HG03442 (cell line): ENCODE data around the gene DPEP3.
"Not testable (repeated sequence)": the region's sequence is repeated elsewhere in the genome, so short reads cannot be mapped to it uniquely, and the experiment has no call there.

Source experiments
- ATAC-seq: cut with Tn5 transposase; IDR thresholded peaks from one replicate; pipeline ENCODE4 v1.9.1; 2021; ENCODE audit warnings: mild to moderate bottlenecking, moderate library complexity; ENCODE audit not compliant: unreplicated experiment

DPEP3 gene

DNA sequence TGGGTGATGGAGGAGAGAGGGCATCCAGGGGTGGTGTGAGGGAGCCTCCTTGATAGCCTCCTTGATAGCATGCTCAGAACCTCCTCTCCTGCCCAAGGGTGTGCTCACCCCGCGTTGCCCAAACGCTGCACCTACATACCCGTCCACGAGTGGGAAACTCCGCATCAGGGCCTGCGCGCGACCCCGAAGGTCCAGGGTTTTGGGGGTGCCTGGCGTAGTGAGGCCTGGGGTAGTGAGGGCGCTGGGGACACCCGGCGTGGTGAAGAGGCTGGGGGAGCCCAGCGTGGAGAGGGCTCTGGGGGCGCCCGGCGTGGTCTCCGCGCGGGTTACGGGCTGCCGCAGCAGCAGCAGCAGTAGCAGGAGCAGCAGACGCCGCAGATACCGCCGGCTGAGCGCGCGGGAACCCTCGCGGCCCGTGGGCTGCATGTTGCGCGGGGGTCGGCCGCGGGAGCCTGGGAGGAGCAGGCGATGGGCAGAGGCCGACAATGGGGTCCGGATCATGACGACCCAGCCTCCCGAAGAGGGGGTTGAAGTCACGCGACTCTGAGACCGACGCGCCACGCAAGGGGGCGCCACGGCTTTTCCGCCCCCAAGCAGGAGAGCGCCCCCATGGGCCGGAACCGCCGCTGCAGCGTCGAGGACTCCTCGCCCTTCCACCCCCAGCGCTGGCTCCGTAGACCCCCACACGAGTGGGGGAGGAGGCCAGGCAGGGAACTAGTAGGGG, at the start of gene DPEP3:
Gene DPEP3, minus strand, starts transcription at position 545 of the 724 bp plus-strand sequence. Its CDS starts 119 bp downstream, at position 426.
- no peak for ATAC-seq

DNA sequence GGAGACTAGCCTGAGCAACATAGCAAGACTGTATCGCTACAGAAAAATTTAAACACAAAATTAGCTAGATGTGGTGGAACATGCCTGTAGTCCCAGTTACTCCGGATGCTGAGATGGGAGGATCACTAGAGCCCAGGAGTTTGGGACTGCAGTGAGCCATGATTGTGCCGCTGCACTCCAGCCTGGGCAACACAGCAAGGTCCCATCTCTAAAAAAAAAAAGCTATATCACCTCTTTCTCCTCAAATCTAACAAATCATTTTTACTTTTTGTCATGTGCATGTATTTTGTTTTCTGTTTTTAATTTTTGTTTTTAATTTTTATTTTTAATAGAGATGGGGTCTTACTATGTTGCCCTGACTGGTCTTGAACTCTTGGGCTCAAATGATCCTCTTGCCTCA, 48.7 kb upstream of the DPEP3 start:
- no peak for ATAC-seq

DNA sequence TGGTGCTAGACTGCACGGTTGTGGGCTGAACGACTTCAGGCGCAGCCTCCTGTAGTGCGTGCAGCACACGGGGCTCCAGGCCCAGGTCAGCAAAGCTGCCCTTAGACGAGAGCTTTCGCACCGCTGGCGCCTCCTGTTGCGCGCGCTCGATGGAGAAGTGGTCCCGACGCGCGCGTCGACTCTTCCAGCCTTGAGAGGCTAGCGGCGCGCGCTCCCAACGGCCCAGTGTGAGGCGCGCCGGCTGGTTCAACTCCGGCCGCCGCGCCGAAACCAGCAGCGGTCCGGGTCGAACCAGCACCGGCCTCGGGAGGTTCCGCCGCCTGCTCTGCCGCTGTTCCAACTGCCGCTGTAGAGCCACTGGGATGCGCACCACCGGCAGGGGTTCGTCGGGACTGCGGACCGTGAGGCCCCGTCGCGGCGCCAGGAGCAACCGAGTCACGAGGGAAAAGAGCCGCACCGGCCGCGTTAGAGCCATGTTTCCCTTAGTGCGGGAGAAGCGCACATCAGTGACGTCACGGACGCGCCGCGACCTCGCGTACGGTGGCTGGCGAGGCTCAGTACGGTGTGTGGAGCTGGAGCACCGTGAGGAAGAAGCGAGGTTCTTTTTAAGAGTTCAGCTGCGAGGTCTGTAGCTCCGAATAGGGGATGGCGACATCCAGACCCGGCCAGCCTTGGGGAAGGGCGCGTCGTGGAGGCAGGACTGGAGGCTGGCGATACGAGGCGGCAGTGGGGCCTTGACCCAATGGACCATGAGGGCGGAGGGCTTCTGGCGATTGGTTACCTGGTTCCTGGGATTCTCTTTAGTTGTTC, 42.6 kb upstream of the DPEP3 start, which contains the start of the genes DDX28 and DUS2:
Gene DDX28, minus strand, starts transcription at position 505 of the 810 bp plus-strand sequence. Its CDS starts 30 bp downstream, at position 475.
Gene DUS2, plus strand, starts transcription at position 557 of the 810 bp plus-strand sequence. CDS start 14,740 bp downstream, outside the sequence.
- peak; percentile 78 for ATAC-seq

DNA sequence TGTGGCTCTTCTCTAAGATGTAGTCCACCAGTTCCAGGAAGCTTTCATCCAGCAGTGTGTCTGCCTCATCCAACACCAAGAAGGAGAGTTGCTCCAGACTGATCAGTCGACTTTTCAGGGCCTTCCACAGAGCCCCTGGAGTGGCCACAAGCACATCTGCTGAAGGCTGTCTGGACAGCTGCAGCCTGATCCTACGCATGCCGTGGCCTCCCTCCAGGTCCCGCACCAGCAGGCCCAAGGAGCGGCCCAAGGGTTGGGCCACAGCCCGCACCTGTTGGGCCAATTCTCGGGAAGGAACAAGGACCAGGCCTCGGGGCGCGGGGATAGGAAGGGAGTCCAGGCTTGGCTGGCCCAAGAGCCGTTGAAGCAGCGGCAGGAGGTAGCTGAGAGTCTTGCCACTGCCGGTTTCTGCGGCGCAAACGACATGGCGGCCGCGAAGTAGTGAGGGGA, 42.0 kb upstream of the DPEP3 start:
- peak; percentile 2 for ATAC-seq

DNA sequence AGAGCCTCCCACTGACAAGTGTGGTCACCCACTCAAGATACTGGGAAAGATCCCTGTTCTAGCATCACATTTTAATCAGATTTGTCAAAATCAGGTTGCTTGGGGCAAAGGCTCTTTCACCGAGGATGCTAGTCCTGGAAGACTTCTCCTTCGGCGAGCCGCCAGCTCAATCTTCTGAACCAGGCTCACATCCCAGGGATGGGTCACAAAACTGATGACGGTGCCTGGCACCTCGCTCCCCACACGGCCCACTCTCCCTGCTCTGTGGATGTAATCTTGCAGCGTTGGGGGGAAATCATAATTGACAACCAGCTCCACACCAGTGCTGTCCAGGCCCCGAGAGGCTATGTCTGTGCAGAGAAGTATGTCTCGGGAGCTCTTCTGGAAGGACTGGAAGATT, 41.2 kb upstream of the DPEP3 start:
- no peak for ATAC-seq

DNA sequence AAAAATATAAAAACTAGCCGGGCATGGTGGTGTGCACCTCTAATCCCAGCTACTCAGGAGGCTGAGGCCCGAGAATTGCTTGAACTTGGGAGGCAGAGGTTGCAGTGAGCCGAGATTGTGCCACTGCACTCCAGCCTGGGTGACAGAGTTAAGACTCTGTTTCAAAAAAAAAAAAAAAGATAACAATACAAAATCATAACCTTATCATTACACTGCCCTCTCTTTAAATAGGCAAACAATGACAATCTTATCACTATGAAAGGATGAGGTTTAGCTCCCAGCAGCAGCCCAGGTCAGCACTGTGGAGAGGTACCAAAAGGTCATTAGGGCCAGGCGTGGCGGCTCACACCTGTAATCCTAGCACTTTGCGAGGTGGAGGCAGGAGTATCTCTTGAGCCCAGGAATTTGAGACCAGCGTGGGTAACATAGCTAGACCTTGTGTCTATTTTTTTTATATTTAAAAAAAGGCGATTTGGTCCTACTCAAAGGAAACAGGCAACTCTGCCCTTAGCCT, 38.9 kb upstream of the DPEP3 start:
- no peak for ATAC-seq

GRCh38 chr16:68015681-68016080, 35.4 kb upstream of the DPEP3 start, which contains the start of gene DPEP2NB:
TSS of gene DPEP2NB (minus strand) at chr16:68015911. CDS start at chr16:68015770, 141 bp downstream.
- no peak for ATAC-seq

DNA sequence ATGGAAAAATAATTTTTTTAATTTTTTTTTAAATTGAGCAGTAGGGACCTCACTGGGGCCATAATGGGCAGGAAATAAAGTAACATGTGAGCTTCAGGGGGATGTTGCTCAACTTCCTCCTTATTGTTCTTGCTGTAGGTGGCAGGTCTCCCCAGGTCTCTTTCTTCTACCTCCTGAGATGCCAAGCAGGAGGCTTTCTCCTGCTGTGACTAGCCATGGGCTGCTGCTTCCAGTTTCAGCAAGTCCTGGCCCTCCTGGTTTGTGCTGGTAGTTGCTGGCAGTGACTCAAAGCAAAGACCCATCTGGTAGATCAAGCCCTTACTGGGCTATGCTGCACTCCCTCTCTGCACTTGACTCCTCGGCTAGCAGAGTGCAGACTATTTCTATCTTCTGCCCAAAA, 33.1 kb upstream of the DPEP3 start:
- no peak for ATAC-seq

DNA sequence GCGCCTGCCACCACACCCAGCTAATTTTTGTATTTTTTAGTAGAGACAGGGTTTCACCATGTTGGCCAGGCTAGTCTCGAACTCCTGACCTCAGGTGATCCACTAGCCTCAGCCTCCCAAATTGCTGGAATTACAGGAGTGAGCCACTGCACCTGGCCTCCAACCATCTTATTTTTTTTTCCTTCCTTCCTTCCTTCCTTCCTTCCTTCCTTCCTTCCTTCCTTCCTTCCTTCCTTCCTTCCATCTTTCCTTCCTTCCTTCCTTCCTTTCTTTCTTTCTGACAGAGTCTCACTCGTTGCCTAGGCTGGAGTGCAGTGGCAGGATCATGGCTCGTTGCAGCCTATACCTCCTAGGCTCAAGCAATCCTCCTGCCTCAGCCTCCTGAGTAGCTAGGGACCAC, 29.6 kb upstream of the DPEP3 start:
- not testable (repeated sequence) for ATAC-seq

DNA sequence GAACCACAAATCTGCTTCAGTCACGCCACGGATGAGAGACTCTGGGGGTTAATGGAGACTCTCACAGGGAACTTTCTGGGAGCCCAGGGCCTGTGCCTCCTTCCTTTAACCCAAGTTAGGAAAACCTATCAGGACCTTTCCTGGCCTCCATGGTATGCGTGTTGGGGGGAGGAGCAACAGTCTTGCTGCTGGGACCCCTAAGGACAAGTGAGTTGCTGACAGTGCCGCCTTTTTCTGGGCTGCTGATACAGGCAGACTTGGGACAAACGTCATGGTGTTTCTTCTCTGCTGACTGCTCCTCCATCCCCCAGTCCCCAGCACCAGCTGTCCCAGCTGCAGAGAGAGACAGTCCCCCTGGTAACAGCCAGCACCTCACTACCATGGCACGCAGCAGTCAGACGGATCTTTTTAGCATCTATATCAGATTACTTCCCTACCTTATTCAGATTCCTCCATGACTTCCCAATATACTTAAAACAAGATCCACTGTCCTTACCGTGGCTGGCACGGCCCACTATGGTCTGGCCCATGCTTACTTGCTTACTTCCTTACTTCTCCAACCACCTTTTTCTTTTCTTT, 28.9 kb upstream of the DPEP3 start:
- no peak for ATAC-seq

- no peak for ATAC-seq
These were observed 25.5 kb upstream of the DPEP3 start for GRCh38 chr16:68005786-68006286.

- ATAC-seq, result no peak
These were observed 24.9 kb upstream of the DPEP3 start for GRCh38 chr16:68005211-68005610.

DNA sequence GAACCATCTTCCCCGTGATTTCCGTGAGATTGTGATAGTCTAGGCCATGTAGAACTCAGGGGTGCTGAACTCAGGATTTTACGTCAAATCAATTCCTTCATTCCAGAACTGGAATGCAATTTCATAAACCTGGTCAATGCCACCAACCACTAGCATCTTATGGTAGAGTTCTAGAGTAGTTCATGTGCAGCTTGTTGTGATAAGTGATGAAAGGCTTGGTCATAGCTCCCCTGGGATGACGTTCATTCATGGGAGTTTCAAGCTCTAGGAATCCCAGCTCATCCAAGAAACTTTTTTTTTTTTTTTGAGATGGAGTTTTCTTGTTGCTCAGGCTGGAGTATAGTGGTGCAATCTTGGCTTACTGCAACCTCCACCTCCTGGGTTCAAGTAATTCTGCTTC, 22.7 kb upstream of the DPEP3 start:
- no peak for ATAC-seq

DNA sequence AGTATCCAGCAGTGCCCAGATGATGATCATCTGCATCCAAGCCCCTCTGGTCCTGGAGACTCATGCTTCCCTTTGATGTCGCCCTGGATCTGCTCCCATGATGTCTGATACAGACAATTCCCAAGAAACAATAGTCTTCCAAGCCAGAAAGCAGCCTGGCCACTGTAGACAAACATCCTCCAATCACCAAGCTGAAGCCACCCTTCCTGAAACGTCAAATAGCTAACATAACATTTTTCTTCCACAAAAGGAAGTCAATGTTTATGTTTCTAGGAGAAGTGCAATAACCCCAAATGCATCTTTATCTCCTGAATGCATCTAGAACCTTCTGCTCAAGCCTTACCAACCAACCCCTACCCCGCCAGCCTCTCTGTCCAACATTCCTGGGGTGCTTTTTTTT, 20.2 kb upstream of the DPEP3 start:
- ATAC-seq, result no peak

GRCh38 chr16:67999985-68000384, 19.7 kb upstream of the DPEP3 start:
- no peak for ATAC-seq

DNA sequence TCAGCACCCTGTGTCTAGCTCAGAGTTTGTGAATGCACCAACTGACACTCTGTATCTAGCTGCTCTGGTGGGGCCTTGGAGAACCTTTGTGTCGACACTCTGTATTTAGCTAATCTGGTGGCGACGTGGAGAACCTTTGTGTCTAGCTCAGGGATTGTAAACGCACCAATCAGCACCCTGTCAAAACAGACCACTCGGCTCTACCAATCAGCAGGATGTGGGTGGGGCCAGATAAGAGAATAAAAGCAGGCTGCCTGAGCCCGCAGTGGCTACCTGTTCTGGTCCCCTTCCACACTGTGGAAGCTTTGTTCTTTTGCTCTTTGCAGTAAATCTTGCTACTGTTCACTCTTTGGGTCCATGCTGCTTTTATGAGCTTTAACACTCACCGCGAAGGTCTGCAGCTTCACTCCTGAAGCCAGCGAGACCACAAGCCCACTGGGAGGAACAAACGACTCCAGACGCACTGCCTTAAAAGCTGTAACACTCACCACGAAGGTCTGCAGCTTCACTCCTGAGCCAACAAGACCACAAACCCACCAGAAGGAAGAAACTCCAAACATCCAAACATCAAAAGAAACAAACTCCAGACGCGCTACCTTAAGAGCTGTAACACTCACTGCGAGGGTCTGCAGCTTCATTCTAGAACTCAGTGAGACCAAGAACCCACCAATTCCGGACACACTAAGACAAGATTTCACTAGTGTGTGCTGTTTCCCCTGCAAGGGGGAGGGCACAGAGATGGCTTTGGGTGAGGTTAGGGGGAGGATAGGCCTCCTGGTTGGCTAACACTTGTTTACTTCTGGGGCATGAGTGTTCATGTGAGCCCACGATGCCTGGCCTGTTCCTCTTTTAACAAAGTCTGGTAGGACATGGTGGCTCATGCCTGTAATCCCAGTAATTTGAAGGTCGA, 18.7 kb upstream of the DPEP3 start, which contains the start of gene DPEP2:
Gene DPEP2, minus strand, starts transcription at position 706 of the 910 bp plus-strand sequence. CDS start 6,272 bp downstream, outside the sequence.
- not testable (repeated sequence) for ATAC-seq

DNA sequence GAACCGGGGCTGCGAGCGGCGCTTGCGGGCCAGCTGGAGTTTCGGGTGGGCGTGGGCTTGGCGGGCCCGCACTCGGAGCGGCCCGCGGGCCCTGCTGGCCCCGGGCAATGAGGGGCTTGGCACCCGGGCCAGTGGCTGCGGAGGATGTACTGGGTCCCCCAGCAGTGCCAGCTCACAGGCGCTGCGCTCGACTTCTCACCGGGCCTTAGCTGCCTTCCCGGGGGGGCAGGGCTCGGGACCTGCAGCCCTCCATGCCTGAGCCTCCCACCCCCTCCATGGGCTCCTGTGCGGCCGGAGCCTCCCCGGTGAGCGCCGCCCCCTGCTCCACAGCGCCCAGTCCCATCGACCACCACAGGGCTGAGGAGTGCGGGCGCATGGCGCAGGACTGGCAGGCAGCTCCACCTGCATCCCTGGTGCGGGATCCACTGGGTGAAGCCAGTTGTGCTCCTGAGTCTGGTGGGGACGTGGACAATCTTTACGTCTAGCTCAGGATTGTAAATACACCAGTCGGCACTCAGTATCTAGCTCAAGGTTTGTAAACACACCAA, 18.0 kb upstream of the DPEP3 start:
- not testable (repeated sequence) for ATAC-seq

GRCh38 chr16:67996666-67997065, 16.4 kb upstream of the DPEP3 start:
- ATAC-seq, result no peak

DNA sequence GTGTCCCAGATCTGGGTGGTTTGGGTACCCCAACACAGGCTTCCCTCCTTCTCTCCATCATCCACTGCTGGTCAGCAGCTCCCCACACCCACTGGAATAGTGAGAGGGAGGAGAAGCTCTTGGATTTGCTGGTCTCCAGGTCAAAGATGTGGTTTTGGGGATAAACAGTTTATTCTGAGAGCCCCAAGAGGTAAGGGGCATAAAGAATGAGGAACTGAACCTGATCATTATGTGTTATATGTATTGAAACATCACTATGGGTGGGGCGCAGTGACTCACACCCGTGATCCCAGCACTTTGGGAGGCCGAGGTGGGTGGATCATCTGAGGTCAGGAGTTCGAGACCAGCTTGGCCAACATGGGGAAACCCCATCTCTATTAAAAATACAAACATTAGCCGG, 15.1 kb upstream of the DPEP3 start:
- no peak for ATAC-seq
